ENCODE data around the gene ZNF584.
"Not testable (repeated sequence)": the region's sequence is repeated elsewhere in the genome, so short reads cannot be mapped to it uniquely, and the experiment has no call there.

ZNF584 gene

DNA sequence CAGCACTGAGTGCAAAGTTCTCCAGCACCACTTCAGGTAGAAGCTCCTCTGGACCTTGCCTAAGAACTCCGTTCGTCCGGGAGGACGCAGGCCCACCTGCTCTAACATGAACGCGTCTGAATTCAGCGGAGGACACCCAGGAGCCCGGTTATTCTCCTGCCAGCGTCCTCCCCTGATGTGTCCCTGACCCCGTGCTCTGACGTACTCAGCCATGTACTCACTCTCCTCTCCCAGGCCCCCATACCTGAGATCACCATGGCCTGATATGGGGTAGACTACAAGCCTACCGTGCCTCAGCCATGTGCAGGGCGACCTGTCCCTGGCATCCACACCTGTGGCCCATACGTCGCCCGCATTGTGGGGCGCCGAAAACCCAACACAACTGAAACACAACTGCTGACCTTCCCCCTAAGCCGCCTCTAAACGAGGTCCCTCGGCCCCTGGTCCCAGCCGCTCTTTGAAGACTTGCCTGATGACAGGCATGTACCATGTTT, 744 bp upstream of the ZNF584 start:
- no peak for DNase-seq

GRCh38 chr19:58409010-58409790, 751 bp downstream of the ZNF584 start:
- DNase-seq = no peak

DNA sequence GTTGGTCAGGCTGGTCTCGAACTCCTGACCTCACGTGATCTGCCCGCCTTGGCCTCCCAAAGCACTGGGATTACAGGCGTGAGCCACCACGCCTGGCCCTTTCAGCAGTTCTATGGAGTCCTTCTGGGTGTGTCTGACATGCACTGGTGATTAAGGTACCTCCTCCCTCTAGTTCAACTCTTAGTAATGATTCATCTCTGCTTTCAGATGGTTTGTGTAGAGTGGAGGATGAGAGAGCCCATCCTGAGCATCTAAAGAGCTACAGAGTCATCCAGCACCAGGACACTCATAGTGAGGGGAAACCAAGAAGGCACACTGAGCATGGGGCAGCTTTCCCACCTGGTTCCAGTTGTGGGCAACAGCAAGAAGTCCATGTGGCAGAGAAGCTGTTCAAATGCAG, 8.2 kb downstream of the ZNF584 start:
- no peak for DNase-seq

- no peak for DNase-seq
Observed at GRCh38 chr19:58417071-58417470, 8.6 kb downstream of the ZNF584 start.

- DNase-seq = no peak
Observed at GRCh38 chr19:58428617-58429016, 20.2 kb downstream of the ZNF584 start.

GRCh38 chr19:58429745-58430144, 21.3 kb downstream of the ZNF584 start:
- DNase-seq = no peak

GRCh38 chr19:58434217-58434616, 25.8 kb downstream of the ZNF584 start:
- no peak for DNase-seq

DNA sequence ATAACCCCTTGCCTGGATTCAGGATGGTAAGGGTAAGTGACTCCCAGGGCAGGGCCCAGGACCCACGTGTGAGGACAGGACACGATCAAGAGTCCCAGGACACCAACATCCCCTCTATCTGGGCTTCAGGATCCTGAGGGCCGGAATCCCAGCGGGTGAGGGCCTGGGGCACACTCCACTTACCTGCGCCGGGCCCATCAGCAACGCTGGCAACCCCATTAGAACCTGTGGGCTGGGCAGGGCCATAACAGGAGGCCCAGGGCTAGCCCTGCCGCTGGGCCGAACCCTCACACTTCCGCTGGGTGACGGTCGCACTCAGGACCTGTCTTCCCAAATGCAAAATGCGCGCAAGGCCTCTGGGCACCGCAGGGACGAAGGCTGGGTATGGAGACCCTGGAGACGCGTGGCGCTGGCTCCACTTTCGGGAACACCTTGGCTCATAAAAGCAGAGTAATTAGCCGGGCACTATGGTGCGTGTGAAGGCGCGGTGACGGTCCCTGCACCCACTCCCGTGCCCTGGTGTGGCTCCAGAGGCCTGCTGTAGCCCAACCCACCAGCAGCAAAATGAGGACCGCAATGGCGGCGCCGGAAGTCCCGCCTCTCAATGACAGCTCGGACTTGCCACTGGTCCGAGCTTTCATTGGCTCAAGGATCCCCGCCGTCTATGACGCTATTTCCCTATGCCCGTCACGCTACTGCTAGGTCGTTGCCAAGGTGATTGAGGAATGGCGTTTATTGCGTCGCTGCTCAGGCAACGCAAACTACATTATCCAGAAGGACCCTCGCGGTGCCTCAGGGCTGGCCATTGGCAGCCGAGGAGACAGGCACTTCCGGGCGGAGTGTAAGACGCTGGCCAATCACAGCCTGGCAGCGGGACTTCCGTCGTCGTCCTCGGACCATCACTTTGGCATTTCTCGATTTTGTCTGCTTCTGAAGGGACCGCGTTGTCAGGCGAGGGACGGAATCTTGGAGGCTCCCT, 31.4 kb downstream of the ZNF584 start, which contains the start of gene ZNF132:
ZNF132 (minus strand) TSS at position 578 of the 979 bp plus-strand sequence; CDS start at position 246, 332 bp downstream.
- no peak for DNase-seq

GRCh38 chr19:58440556-58440955, 32.1 kb downstream of the ZNF584 start:
- DNase-seq = no peak

- DNase-seq = not testable (repeated sequence)
Observed at GRCh38 chr19:58442986-58443385, 34.5 kb downstream of the ZNF584 start.

DNA sequence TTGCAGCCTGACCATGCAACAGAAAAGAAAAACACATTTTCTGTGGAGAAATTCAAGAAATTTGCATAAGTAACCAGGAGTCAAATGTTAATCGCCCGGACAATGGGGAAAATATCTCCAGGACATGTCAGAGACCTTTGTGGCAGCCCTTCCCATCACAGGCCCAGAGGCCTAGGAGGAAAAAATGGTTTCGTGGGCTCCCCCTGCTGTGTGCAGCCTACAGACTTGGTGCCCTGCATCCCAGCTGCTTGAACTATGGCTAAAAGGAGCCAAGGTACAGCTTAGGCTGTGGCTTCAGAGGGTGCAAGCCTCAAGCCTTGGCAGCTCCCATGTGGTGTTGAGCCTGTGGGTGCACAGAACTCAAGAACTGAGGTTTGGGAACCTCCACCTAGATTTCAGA, 40.4 kb downstream of the ZNF584 start:
- not testable (repeated sequence) for DNase-seq

GRCh38 chr19:58449980-58450379, 41.5 kb downstream of the ZNF584 start:
- DNase-seq = not testable (repeated sequence)

GRCh38 chr19:58450856-58451357, 42.5 kb downstream of the ZNF584 start:
- peak; percentile 66 for DNase-seq

GRCh38 chr19:58451358-58452101, 43.1 kb downstream of the ZNF584 start, which contains the start of gene ZNF324B:
ZNF324B (plus strand) TSS chr19:58451622; CDS start chr19:58453702, 2,080 bp downstream.
- DNase-seq = peak; percentile 89

- DNase-seq = no peak
Observed at GRCh38 chr19:58453743-58454142, 45.3 kb downstream of the ZNF584 start.

DNA sequence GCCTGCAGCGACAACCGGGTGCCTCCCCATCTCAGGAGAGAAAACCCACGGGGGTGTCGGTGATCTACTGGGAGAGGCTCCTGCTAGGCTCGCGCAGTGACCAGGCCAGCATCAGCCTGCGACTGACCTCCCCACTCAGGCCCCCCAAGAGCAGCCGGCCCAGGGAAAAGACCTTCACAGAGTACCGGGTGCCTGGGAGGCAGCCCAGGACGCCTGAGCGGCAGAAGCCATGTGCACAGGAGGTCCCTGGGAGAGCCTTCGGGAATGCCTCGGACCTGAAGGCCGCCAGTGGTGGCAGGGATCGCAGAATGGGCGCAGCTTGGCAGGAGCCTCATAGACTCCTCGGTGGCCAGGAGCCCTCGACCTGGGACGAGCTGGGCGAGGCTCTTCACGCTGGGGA, 46.9 kb downstream of the ZNF584 start:
- no peak for DNase-seq

DNA sequence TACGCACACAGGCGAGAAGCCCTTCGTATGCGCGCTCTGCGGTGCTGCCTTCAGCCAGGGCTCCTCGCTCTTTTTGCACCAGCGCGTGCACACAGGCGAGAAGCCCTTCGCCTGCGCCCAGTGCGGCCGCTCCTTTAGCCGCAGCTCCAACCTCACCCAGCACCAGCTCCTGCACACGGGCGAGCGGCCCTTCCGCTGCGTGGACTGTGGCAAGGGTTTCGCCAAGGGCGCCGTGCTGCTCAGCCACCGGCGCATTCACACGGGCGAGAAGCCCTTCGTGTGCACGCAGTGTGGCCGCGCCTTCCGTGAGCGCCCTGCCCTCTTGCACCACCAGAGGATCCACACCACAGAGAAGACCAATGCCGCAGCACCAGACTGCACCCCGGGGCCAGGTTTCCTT, 47.7 kb downstream of the ZNF584 start:
- DNase-seq = no peak

DNA sequence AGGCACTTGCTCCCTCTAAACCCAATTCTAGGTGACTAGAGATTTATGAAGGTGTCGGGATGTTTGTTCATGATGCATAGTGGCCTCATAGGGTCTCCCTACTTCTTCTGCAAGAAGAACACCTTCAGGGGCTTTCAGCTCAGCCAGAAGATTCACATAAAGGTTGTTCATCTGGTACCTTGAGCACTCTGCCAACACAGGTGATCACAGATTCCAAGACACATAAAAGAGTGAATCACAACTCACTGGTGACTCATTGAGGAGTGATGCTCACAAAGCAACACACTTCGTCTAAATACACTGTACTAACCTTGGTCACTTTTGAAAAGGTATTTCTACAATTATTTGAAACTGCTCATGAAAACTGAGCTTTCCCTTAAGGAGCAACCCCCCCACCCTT, 51.6 kb downstream of the ZNF584 start:
- DNase-seq = no peak

- DNase-seq = no peak
Observed at GRCh38 chr19:58466089-58466759, 57.8 kb downstream of the ZNF584 start.

- DNase-seq = peak; percentile 91
Observed at GRCh38 chr19:58466760-58467589, 58.5 kb downstream of the ZNF584 start, which contains the start of gene ZNF324. ZNF324 (plus strand) TSS chr19:58467080; CDS start chr19:58469186, 2,106 bp downstream.

Data from SHP77 treated with DMSO at 0.1 percent for 48 hours (cell line).